DMS114 treated with DMSO at 0.1 percent for 48 hours (cell line): ENCODE measurements around the gene MEPCE.
A peak's percentile ranks its signal among the peaks of the same experiment; 100 is the strongest.

Experiments used
- DNase-seq: peaks from one replicate; lab custom pipeline; 2025; ENCODE audit not compliant: unreplicated experiment; lab: John Stamatoyannopoulos, UW

MEPCE gene

DNA sequence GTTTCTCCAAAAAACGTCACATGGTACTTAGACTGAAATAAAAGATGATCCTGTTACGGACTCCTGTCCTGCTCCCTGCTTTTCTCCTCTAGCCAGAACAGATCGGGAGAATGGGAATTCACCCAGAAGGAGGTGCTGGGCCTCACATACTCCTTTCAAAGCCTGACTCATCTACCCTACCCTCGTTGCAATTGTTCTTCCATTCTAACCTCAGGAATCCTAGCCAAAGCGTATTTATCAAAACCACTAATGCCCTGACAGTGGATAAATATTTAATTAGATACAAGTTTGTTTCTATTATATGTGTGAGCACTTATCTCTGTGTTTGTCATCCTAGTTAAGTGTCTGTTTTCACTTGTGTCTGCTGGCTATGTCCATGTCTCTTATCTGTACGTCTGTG lies 22.9 kb upstream of the MEPCE start:
- no peak for DNase-seq

- DNase-seq = peak; percentile 44
Observed at GRCh38 chr7:100407285-100408180, 22.1 kb upstream of the MEPCE start.

DNA sequence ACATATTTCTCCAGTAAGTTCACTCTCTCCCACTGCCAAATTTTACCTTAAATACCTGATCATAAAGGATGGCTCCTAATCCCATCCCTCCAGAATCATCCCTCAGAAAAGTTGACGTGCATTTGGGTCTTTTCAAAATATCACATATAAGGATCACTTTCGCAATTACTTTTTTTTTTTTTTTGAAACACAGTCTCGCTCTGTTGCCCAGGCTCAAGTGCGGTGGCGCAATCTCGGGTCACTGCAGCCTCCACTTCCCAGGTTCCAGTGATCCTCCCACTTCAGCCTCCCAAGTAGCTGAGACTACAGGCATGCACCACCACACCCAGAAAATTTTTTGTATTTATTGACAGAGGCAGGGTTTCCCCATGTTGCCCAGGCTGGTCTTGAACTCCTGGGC lies 18.5 kb upstream of the MEPCE start:
- no peak for DNase-seq

GRCh38 chr7:100413346-100413745 lies 16.3 kb upstream of the MEPCE start:
- DNase-seq = no peak

DNA sequence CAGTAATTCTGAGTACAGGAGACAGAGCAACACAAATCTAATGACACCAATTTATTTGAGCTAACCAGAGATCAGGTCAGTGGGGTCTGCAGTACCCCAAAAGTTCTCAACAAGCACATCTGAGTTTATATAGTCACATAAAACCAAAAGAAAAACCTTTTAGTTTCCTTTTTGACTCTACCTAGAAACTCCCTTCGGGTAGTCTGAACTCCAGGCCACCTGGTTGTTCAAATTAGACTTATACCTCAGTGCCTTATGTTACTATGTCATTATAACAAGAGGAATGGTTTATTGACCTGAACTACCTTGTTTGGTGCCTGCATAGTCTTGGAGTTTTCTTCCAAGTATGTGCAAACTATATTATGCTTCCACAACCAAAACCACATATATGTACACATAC lies 15.7 kb upstream of the MEPCE start:
- DNase-seq = no peak

- DNase-seq = no peak
Observed at GRCh38 chr7:100415448-100415847, 14.2 kb upstream of the MEPCE start.

DNA sequence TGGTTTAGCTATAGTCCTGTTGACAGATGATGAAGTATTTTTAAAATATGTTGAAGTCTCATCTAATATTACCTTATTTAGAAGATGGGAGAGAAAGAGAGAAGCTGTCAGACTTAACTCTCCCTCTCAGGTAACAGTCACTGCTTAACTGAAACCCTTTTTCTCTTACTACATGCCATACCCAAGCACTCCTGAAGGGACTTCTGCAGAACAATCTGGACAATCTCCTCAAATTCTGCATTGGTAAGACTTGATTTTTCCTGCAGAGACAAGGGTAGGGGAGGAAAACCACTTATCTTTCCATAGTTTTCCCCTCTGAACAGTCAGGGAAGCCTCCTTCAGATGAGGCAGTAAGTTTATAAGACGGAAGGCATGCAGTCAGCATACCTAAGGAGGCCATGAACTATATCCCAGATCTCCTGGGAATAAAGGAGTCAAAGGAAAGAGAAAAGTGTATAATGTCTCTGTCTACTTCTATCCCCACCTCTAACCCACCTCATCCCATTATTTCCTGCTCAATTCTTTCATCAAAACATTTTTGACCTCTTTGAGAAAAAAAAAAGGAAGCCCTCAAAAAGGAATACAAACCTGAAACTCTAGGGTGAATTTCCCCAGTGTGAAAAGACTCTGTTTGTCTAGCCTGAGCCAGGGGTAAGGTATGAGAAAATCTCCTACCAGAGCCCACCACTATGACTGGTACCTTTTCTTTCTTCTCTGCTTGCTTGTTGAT lies 10.5 kb upstream of the MEPCE start:
- DNase-seq = peak; percentile 13

GRCh38 chr7:100419660-100420226 lies 9.9 kb upstream of the MEPCE start:
- DNase-seq = no peak

DNA sequence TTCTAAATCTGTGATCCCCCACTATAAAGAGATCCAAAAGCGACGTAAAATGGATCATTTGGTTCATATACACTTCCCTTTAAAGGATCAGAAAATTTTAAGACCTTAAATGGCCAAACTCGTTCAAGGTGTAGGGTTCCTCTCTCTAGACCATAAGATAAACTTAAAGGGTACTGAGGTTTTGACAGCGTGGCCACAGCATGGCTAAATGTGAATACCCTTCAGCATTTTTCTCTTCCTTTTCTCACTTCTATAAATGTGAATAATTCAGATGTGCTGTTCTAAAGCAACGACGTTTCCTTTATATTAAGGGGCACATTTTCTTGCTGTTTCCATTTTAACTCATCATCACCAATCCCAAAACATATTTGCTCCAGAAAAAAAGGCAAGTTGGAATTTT lies 6.3 kb upstream of the MEPCE start:
- DNase-seq = no peak

DNA sequence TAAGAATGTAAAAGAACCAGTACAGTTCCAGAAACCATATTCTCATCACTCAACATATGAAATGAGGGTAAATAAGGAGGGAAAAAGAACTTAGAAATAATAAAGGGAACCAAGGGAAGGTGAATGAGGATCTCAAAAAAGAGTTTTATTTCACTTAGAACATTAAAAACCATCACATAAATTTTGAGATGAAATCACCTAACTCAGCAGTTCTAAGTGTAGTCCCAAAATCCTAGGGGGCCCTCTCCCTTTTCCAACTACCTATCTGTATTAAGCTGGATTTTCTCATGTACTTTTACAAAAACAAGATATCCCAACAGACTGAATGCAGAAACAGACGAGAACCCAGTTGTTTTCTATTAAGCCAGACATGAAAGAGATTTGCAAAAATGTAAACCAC lies 4.3 kb upstream of the MEPCE start:
- no peak for DNase-seq

GRCh38 chr7:100426516-100426915 lies 3.1 kb upstream of the MEPCE start:
- DNase-seq = no peak

DNA sequence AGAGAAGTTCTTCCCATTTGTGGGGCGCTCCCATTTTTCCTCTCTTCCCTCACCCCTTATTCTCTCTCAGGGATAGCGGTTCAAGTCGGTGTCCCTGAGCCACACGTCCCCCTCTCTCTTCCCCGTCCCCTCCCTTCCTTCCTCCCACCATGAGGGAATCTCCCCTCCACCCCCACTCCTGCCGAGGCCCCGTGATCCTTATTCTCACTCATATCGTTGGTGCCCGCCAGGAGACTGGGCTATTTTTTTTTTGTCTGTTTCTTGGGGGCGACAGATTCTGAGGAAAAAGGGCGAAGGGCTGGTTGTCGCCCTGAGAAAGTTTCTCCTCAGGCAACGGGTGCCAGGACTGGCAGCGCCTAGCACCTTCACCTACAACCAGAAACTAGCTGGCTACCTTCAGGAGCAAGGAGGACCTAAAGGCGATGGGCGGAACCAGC lies 1.9 kb upstream of the MEPCE start:
- DNase-seq = no peak

GRCh38 chr7:100428199-100428966 lies 1.2 kb upstream of the MEPCE start, which contains the start of gene ZCWPW1:
Gene ZCWPW1, minus strand, starts transcription at chr7:100428703. Its CDS starts 8,054 bp downstream, at chr7:100420649.
- peak; percentile 95 for DNase-seq

DNA sequence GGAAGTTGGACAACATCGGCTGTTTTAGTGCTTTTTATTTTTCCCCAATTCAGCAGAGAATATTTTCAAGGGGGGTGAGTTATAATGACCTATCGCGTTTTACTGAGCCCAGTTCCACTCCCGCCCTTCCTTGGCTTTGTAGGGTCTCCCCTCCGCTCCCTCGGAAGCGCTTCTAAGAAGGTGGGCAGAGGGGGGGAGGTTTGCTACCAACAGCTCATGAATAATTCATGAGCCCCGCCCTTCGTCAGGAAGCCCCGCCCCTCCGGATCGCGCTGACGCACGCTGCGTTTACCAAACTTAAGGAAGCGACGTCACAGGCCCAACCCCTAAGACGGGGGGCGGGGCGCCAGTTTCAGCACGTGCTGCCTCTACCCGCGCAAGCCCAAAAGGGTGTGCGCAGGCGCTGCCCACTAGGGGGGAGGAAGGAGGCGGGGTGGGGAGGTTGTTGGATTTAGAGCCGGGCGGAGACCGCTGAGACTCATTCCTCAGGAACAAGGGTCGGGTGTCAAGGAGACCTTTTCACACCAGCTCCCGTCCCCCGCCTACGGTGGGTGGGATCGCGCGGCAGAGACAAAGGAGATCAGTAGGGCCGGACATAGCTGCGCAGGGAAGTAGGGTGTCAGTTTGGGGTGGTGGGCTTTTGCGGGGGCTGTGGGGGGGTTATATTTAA lies 529 bp upstream of the MEPCE start:
- DNase-seq = peak; percentile 96

DNA sequence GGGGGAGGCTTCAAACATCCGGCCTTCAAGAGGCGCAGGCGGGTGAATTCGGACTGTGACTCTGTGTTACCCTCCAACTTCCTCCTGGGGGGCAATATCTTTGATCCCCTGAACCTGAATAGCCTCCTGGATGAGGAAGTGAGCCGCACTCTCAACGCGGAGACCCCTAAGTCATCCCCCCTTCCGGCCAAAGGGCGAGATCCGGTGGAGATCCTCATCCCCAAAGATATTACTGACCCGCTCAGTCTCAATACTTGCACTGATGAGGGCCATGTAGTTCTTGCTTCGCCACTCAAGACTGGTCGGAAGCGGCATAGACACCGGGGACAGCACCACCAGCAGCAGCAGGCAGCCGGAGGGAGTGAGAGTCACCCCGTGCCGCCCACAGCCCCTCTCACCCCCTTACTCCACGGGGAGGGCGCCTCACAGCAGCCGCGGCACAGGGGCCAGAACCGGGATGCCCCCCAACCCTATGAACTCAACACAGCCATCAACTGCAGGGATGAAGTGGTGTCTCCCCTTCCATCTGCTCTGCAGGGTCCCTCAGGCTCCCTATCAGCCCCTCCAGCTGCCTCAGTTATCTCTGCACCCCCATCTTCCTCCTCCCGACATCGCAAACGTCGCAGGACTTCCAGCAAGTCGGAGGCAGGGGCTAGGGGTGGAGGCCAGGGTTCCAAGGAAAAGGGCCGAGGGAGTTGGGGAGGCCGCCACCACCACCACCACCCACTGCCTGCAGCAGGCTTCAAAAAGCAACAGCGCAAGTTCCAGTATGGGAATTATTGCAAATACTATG lies 1.1 kb downstream of the MEPCE start:
- DNase-seq = no peak

DNA sequence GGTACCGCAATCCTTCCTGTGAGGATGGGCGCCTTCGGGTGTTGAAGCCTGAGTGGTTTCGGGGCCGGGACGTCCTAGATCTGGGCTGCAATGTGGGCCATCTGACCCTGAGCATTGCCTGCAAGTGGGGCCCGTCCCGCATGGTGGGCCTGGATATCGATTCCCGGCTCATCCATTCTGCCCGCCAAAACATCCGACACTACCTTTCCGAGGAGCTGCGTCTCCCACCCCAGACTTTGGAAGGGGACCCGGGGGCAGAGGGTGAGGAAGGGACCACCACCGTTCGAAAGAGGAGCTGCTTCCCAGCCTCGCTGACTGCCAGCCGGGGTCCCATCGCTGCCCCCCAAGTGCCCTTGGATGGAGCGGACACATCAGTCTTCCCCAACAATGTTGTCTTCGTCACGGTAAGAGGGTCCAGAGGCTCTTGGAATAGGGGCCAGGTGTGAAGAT lies 1.7 kb downstream of the MEPCE start:
- DNase-seq = no peak

GRCh38 chr7:100432053-100432452 lies 2.4 kb downstream of the MEPCE start:
- no peak for DNase-seq

- no peak for DNase-seq
Observed at GRCh38 chr7:100432621-100433275, 3.1 kb downstream of the MEPCE start.

DNA sequence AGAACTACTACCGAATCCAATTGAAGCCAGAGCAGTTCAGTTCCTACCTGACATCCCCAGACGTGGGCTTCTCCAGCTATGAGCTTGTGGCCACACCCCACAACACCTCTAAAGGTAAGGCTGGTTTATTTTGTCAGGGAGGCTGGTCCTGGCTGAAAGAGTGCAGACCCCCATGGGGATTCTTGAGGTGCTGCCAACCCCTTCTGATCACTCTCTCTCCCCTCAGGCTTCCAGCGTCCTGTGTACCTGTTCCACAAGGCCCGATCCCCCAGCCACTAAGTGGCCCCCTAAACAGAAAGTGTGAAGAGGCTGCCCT lies 3.6 kb downstream of the MEPCE start:
- no peak for DNase-seq
